ENCODE results near the gene CCM2.

- no peak for TF ChIP-seq SREBF2 (IDR thresholded peaks at IDR 0.05)
- TF ChIP-seq, protein P1, sequence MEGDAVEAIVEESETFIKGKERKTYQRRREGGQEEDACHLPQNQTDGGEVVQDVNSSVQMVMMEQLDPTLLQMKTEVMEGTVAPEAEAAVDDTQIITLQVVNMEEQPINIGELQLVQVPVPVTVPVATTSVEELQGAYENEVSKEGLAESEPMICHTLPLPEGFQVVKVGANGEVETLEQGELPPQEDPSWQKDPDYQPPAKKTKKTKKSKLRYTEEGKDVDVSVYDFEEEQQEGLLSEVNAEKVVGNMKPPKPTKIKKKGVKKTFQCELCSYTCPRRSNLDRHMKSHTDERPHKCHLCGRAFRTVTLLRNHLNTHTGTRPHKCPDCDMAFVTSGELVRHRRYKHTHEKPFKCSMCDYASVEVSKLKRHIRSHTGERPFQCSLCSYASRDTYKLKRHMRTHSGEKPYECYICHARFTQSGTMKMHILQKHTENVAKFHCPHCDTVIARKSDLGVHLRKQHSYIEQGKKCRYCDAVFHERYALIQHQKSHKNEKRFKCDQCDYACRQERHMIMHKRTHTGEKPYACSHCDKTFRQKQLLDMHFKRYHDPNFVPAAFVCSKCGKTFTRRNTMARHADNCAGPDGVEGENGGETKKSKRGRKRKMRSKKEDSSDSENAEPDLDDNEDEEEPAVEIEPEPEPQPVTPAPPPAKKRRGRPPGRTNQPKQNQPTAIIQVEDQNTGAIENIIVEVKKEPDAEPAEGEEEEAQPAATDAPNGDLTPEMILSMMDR (IDR thresholded peaks at IDR 0.05): no peak
- TF ChIP-seq MAZ (IDR thresholded peaks at IDR 0.05; ENCODE audit: borderline replicate concordance, low read depth, low read length): no peak
- no peak for TF ChIP-seq TFCP2L1 (CRISPR knock-in tag; IDR thresholded peaks at IDR 0.05)
These were observed 7.7 kb downstream of the CCM2 start for GRCh38 chr7:45007571-45008328.

All from A549 (cell line).